ENCODE data around the gene CSAD. TPM values are rescaled to one million over a fixed set of nuclear protein-coding genes. Genes with fewer than 3 reads are reported as not detected.
"Not testable (repeated sequence)": the region's sequence is repeated elsewhere in the genome, so short reads cannot be mapped to it uniquely, and the experiment has no call there.

The CSAD gene
- total and polyA plus RNA-seq, 2 experiments from 2014 or later: 8.6 to 14.2 TPM

DNA sequence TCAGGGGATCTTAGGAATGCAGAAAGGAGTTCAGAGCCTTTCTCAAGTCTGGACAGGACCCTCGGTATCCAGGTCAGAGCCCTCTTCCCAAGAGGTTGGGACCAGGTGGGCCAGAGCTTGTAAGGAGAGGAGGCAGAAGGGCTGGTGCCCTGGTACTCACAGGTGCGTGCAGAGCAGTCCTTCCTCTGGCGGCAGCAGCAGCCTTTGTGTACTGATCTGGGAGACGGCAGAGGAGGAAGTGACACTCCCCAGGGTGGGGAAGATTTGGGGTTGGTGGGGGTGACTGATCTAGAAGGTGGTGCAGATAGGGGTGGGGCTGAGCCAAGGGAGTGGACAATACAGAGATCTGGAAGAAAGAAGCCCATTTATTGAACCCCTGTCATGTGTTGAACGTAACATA, 26.3 kb upstream of the CSAD start, which contains the start of gene ITGB7:
TSS of gene ITGB7 (minus strand) at position 210 of the 400 bp plus-strand sequence. CDS start 6,808 bp downstream, outside the sequence.
- Histone ChIP-seq H3K79me2 (ENCODE audit: insufficient read depth) (no peaks in the 10 kb centered on the region), H4K20me1 (ENCODE audit: insufficient read depth) (no peaks in the 10 kb centered on the region), H2AFZ (peak within 1 kb of the TSS; percentile 54), H3K4me3 (no peak within 1 kb of the TSS), H3K9ac (peak within 1 kb of the TSS; percentile 61), H3K36me3 (ENCODE audit: low read depth) (peaks cover 28% of the 10 kb centered on the region), H3K27ac (peak within 1 kb of the TSS; percentile 84), H3K9me2 (ENCODE audit: insufficient read depth) (no peaks in the 10 kb centered on the region), H3K9me3 (ENCODE audit: low read depth) (no peaks in the 10 kb centered on the region), H3K27me3 (replicated peaks; ENCODE audit: insufficient read depth) (no peaks in the 10 kb centered on the region), H3K4me2 (ENCODE audit: unreplicated experiment) (peak within 1 kb of the TSS; percentile 73), H3K4me1 (ENCODE audit: insufficient read depth) (peaks cover 19% of the 10 kb centered on the region), H3F3A (ENCODE audit: insufficient read depth) (peaks cover 45% of the 10 kb centered on the region)
- no peak for TF ChIP-seq EZH2phosphoT487 (IDR thresholded peaks at IDR 0.05; ENCODE audit: insufficient read depth, low read depth)
- no peak for TF ChIP-seq EZH2 (IDR thresholded peaks at IDR 0.05; ENCODE audit: insufficient read depth, poor library complexity, severe bottlenecking)
- DNase-seq: no peak
- in situ Hi-C loops (cut with MboI): no loop called here
- WGBS, 2 experiments (ENCODE audit: low coverage in 1 of 2, low lambda C conversion rate in 2 of 2, missing lambda C conversion rate in 2 of 2): 63 to 68% methylated on average over 5 of the region's 5 CpGs

DNA sequence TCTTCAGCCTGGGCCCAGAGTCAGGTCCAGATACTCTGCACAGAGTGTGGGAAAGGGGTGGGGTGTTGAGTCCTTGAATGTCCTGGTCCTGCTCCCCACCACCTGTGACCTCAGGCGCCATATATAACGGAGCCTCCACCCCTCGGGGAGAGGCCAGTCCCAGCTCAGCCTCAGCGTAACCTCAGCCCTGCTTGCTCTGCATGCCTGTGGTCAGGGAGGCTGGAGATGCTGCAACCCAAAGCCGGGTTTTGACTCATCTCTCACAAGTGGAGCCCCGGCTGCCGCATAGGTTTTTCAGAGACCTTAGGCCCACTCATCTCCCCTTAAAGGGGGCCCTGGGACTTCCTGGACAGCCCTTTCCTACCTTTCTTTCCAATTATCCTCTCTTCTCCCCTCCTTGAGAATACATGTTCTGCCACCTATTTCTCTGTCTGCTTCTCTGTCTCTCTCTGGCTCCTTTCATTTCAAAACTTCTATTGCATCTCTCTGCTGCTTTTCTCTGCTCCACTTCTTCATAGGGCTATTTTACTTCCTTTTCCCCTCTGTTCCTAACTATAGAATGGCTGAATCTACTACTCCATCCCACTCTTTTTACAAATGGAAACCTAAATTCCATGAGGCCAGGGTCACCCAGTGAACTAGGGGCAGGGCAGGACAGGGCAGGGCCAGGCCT, 25.2 kb upstream of the CSAD start:
- in situ Hi-C loops (cut with MboI): no loop called here
- Histone ChIP-seq H3F3A (ENCODE audit: insufficient read depth) (peaks cover 45% of the 10 kb centered on the region), H3K9me3 (ENCODE audit: low read depth) (no peaks in the 10 kb centered on the region), H3K4me1 (ENCODE audit: insufficient read depth) (peaks cover 19% of the 10 kb centered on the region), H3K9me2 (ENCODE audit: insufficient read depth) (no peaks in the 10 kb centered on the region), H3K27me3 (replicated peaks; ENCODE audit: insufficient read depth) (no peaks in the 10 kb centered on the region), H3K4me2 (ENCODE audit: unreplicated experiment) (peak overlapping the region; percentile 73), H3K79me2 (ENCODE audit: insufficient read depth) (no peaks in the 10 kb centered on the region), H3K9ac (peak overlapping the region; percentile 61), H2AFZ (peak overlapping the region; percentile 54), H3K4me3 (no peak overlapping the region), H3K36me3 (ENCODE audit: low read depth) (peaks cover 16% of the 10 kb centered on the region), H3K27ac (peak overlapping the region; percentile 84), H4K20me1 (ENCODE audit: insufficient read depth) (no peaks in the 10 kb centered on the region)
- TF ChIP-seq EZH2phosphoT487 (IDR thresholded peaks at IDR 0.05; ENCODE audit: insufficient read depth, low read depth) (no peak), EZH2 (IDR thresholded peaks at IDR 0.05; ENCODE audit: insufficient read depth, poor library complexity, severe bottlenecking) (no peak)
- peak; percentile 96 for DNase-seq
- WGBS, 2 experiments (ENCODE audit: low coverage in 1 of 2, low lambda C conversion rate in 2 of 2, missing lambda C conversion rate in 2 of 2): 3 to 5% methylated on average over 7 of the region's 7 CpGs

DNA sequence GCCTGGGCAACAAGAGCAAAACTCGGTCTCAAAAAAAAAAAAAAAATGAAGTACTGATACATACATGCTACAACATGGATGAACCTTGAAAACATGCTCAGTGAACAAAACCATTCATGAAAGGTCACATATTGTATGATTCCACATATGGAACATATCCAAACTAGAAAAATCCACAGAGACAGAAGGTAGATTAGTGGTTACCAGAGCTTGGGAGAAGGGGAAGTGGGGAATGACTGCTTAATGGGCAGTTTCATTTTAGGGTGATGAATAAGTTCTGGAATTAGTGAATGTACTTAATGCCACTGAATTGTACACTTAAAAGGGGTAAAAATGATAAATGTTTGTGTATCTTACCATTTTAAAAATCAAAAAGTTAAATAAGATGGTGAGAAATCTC, 23.6 kb upstream of the CSAD start:
- H3K27me3 ChIP-seq (replicated peaks; ENCODE audit: insufficient read depth): no peaks in the 10 kb centered on the region
- H3F3A ChIP-seq (ENCODE audit: insufficient read depth): peaks cover 41% of the 10 kb centered on the region
- WGBS, 2 experiments (ENCODE audit: low coverage in 1 of 2, low lambda C conversion rate in 2 of 2, missing lambda C conversion rate in 2 of 2): 91 to 100% methylated on average over 1 of the region's 1 CpG
- peaks cover 19% of the 10 kb centered on the region for H3K4me1 ChIP-seq (ENCODE audit: insufficient read depth)
- H3K79me2 ChIP-seq (ENCODE audit: insufficient read depth): no peaks in the 10 kb centered on the region
- no peaks in the 10 kb centered on the region for H3K9me3 ChIP-seq (ENCODE audit: low read depth)
- H3K9me2 ChIP-seq (ENCODE audit: insufficient read depth): no peaks in the 10 kb centered on the region
- H3K9ac ChIP-seq: no peak overlapping the region
- H2AFZ ChIP-seq: no peak overlapping the region
- in situ Hi-C loops (cut with MboI): no loop called here
- no peak overlapping the region for H3K27ac ChIP-seq
- no peak for DNase-seq
- TF ChIP-seq EZH2 (IDR thresholded peaks at IDR 0.05; ENCODE audit: insufficient read depth, poor library complexity, severe bottlenecking): no peak
- no peak for TF ChIP-seq EZH2phosphoT487 (IDR thresholded peaks at IDR 0.05; ENCODE audit: insufficient read depth, low read depth)
- H3K4me3 ChIP-seq: no peak overlapping the region
- H3K4me2 ChIP-seq (ENCODE audit: unreplicated experiment): no peak overlapping the region
- H3K36me3 ChIP-seq (ENCODE audit: low read depth): peaks cover under 1% of the 10 kb centered on the region; the same call in 1 of the 2 replicates
- H4K20me1 ChIP-seq (ENCODE audit: insufficient read depth): no peaks in the 10 kb centered on the region

DNA sequence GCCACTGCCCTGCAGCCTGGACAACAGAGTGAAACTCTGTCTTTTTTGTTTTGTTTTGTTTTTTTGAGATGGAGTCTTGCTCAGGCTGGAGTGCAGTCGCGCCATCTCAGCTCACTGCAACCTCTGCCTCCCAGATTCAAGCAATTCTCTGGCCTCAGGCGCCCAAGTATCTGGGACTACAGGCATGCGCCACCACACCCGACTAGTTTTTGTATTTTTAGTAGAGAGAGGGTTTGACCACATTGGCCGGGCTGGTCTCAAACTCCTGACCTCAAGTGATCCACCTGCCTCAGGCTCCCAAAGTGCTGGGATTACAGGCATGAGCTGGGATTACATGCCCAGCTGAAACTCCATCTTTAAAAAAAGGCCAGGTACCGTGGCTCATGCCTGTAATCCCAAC, 21.6 kb upstream of the CSAD start:
- Histone ChIP-seq H3K4me1 (ENCODE audit: insufficient read depth) (peaks cover 19% of the 10 kb centered on the region), H3F3A (ENCODE audit: insufficient read depth) (peaks cover 25% of the 10 kb centered on the region)
- H3K79me2 ChIP-seq (ENCODE audit: insufficient read depth); H3K9me3 ChIP-seq (ENCODE audit: low read depth); H3K9ac ChIP-seq; H3K27ac ChIP-seq; H3K9me2 ChIP-seq (ENCODE audit: insufficient read depth); H2AFZ ChIP-seq; H3K27me3 ChIP-seq (replicated peaks; ENCODE audit: insufficient read depth); H3K36me3 ChIP-seq (ENCODE audit: low read depth); in situ Hi-C loops (cut with MboI); H3K4me2 ChIP-seq (ENCODE audit: unreplicated experiment); H3K4me3 ChIP-seq; DNase-seq; H4K20me1 ChIP-seq (ENCODE audit: insufficient read depth): not testable (repeated sequence)
- 89 to 91% methylated on average over 7 of the region's 7 CpGs for WGBS, 2 experiments (ENCODE audit: low coverage in 1 of 2, low lambda C conversion rate in 2 of 2, missing lambda C conversion rate in 2 of 2)
